NCI-H2196 treated with DMSO at 0.1 percent for 48 hours (cell line): ENCODE results near the gene POU2F1.
A peak's percentile ranks its signal among the peaks of the same experiment; 100 is the strongest.

Source experiments
- DNase-seq: peaks from one replicate; lab custom pipeline; 2025; ENCODE audit not compliant: unreplicated experiment; lab: John Stamatoyannopoulos, UW

Gene POU2F1

GRCh38 chr1:167438171-167439138, 217.8 kb downstream of the POU2F1 start:
- DNase-seq: no peak

GRCh38 chr1:167439301-167439988, 218.8 kb downstream of the POU2F1 start:
- no peak for DNase-seq

GRCh38 chr1:167440345-167440744, 219.7 kb downstream of the POU2F1 start:
- no peak for DNase-seq

- DNase-seq: no peak
These were observed 220.1 kb downstream of the POU2F1 start for GRCh38 chr1:167440776-167441175.

- no peak for DNase-seq
These were observed 220.5 kb downstream of the POU2F1 start for GRCh38 chr1:167441222-167441621.

GRCh38 chr1:167442142-167442848, 221.6 kb downstream of the POU2F1 start:
- DNase-seq: peak; percentile 61

- no peak for DNase-seq
These were observed 222.3 kb downstream of the POU2F1 start for GRCh38 chr1:167442854-167443565.

GRCh38 chr1:167443757-167444156, 223.1 kb downstream of the POU2F1 start:
- DNase-seq: no peak

- DNase-seq: no peak
These were observed 226.3 kb downstream of the POU2F1 start for GRCh38 chr1:167446966-167447365.

GRCh38 chr1:167447521-167448136, 226.9 kb downstream of the POU2F1 start:
- DNase-seq: no peak

- DNase-seq: no peak
These were observed 230.2 kb downstream of the POU2F1 start for GRCh38 chr1:167450843-167451242.

- DNase-seq: no peak
These were observed 231.8 kb downstream of the POU2F1 start for GRCh38 chr1:167452483-167452882.

- DNase-seq: no peak
These were observed 232.4 kb downstream of the POU2F1 start for GRCh38 chr1:167453123-167453522.

- DNase-seq: no peak
These were observed 233.7 kb downstream of the POU2F1 start for GRCh38 chr1:167454304-167454893.

GRCh38 chr1:167454894-167455785, 234.5 kb downstream of the POU2F1 start:
- no peak for DNase-seq

- no peak for DNase-seq
These were observed 235.2 kb downstream of the POU2F1 start for GRCh38 chr1:167455786-167456446.

GRCh38 chr1:167456524-167456923, 235.8 kb downstream of the POU2F1 start:
- DNase-seq: no peak

GRCh38 chr1:167456926-167457325, 236.2 kb downstream of the POU2F1 start:
- no peak for DNase-seq
